Smooth muscle cell (in vitro differentiated cells): ENCODE data around the gene CFAP54. TPM values are rescaled to one million over a fixed set of nuclear protein-coding genes. Genes with fewer than 3 reads are reported as not detected.
A peak's percentile ranks its signal among the peaks of the same experiment; 100 is the strongest.

Source experiments
- DNase-seq: peaks from one replicate; lab custom pipeline; 2025; ENCODE audit not compliant: unreplicated experiment; lab: John Stamatoyannopoulos, UW
- H2AFZ ChIP-seq: fragments of 200-600 bp; sonication (generic); 2 replicates; pipeline ENCODE4 v1.6.0; 2016; ENCODE audit warnings: antibody characterized with exemption, low read depth, mild to moderate bottlenecking
- H3F3A ChIP-seq: fragments of 200-600 bp; sonication (generic); 2 replicates; pipeline ENCODE4 v1.6.0; 2017; ENCODE audit warnings: antibody characterized with exemption, low read depth
- H3K27ac ChIP-seq: fragments of 200-600 bp; sonication (generic); 2 replicates; pipeline ENCODE4 v1.5.1; 2016; ENCODE audit warnings: low read depth, mild to moderate bottlenecking
- H3K27me3 ChIP-seq: fragments of 200-600 bp; sonication (generic); 2 replicates; pipeline ENCODE4 v1.6.1; 2016; ENCODE audit warnings: low read depth, mild to moderate bottlenecking
- H3K36me3 ChIP-seq: fragments of 200-600 bp; sonication (generic); 2 replicates; pipeline ENCODE4 v1.5.1; 2016; ENCODE audit warnings: low read depth
- H3K4me1 ChIP-seq: fragments of 200-600 bp; sonication (generic); 2 replicates; pipeline ENCODE4 v1.5.1; 2016; ENCODE audit warnings: low read depth
- H3K4me2 ChIP-seq: fragments of 200-600 bp; sonication (generic); 2 replicates; pipeline ENCODE4 v1.6.0; 2016; ENCODE audit warnings: mild to moderate bottlenecking
- H3K4me3 ChIP-seq: fragments of 200-600 bp; sonication (generic); 2 replicates; pipeline ENCODE4 v1.5.1; 2016; ENCODE audit warnings: mild to moderate bottlenecking
- H3K79me2 ChIP-seq: fragments of 200-600 bp; sonication (generic); 2 replicates; pipeline ENCODE4 v1.6.0; 2016; ENCODE audit warnings: low read depth, mild to moderate bottlenecking
- H3K9ac ChIP-seq: fragments of 200-600 bp; sonication (generic); 2 replicates; pipeline ENCODE4 v1.6.0; 2016; ENCODE audit warnings: low read depth
- H3K9me3 ChIP-seq: fragments of 200-600 bp; sonication (generic); replicated peaks from 2 replicates; pipeline ENCODE4 v1.5.1; 2016; ENCODE audit warnings: low read depth
- H4K20me1 ChIP-seq: fragments of 200-600 bp; sonication (generic); 2 replicates; pipeline ENCODE4 v1.6.0; 2016; ENCODE audit warnings: low read depth
- CTCF ChIP-seq: fragments of 200-600 bp; sonication (generic); IDR thresholded peaks from 2 replicates; pipeline ENCODE4 v1.5.1; 2017; ENCODE audit warnings: borderline replicate concordance, mild to moderate bottlenecking, antibody characterized with exemption; ENCODE audit not compliant: insufficient read depth, poor library complexity, severe bottlenecking
- WGBS: methylation state at CpG from one replicate; pipeline ENCODE4 v1.1.7; 2016; ENCODE audit warnings: low lambda C conversion rate; 5-methylcytosine and 5-hydroxymethylcytosine counted together
- polyA plus RNA-seq: library from polyadenylated mRNA; unstranded; fragments of >200 nt; fragmentation: Nextera tagmentation; extraction: Ambion mirVana; gene quantifications from 2 replicates; pipeline ENCODE4 v1.2.1, GENCODE V29; 2016
- total RNA-seq: library from RNA; depleted of rRNA; stranded (reverse); fragments of >200 nt; gene quantifications from 2 replicates; pipeline ENCODE4 v1.2.3, GENCODE V29; 2014

CFAP54 gene
- total RNA-seq = 0.31 and 0.67 TPM in 2 replicates
- 0.35 TPM in 1 of 2 replicates, not detected in the other for polyA plus RNA-seq

GRCh38 chr12:96489392-96490056 is at the start of gene CFAP54:
Gene CFAP54 (plus strand): TSS chr12:96489577. CDS start chr12:96489610, 33 bp downstream.
- H3K27ac ChIP-seq = peak within 1 kb of the TSS; percentile 88
- TF ChIP-seq CTCF = peak; percentile 90
- peak within 1 kb of the TSS; percentile 94 for H3K4me2 ChIP-seq
- no peaks in the 10 kb centered on the region for H3K36me3 ChIP-seq
- no peaks in the 10 kb centered on the region for H4K20me1 ChIP-seq
- no peaks in the 10 kb centered on the region for H3K4me1 ChIP-seq
- H2AFZ ChIP-seq = peak within 1 kb of the TSS; percentile 97
- no peaks in the 10 kb centered on the region for H3K27me3 ChIP-seq
- DNase-seq = peak; percentile 86
- H3K9ac ChIP-seq = peak within 1 kb of the TSS; percentile 99
- 3% methylated on average over 51 of the region's 53 CpGs for WGBS
- H3F3A ChIP-seq = no peaks in the 10 kb centered on the region
- peak within 1 kb of the TSS; percentile 68 for H3K4me3 ChIP-seq
- H3K79me2 ChIP-seq = no peaks in the 10 kb centered on the region
- H3K9me3 ChIP-seq = no peaks in the 10 kb centered on the region

- no peaks in the 10 kb centered on the region for H4K20me1 ChIP-seq
- H3K27me3 ChIP-seq = no peaks in the 10 kb centered on the region
- DNase-seq = no peak
- H3K36me3 ChIP-seq = no peaks in the 10 kb centered on the region
- H3K4me3 ChIP-seq = no peak overlapping the region
- H3K4me1 ChIP-seq = peaks cover 9% of the 10 kb centered on the region
- H3K79me2 ChIP-seq = no peaks in the 10 kb centered on the region
- H2AFZ ChIP-seq = no peak overlapping the region
- no peak for TF ChIP-seq CTCF
- WGBS = 86% methylated on average over 3 of the region's 3 CpGs
- H3F3A ChIP-seq = peaks cover 9% of the 10 kb centered on the region
- no peak overlapping the region for H3K4me2 ChIP-seq
- no peak overlapping the region for H3K9ac ChIP-seq
- H3K27ac ChIP-seq = no peak overlapping the region
- H3K9me3 ChIP-seq = no peaks in the 10 kb centered on the region
Observed at GRCh38 chr12:96441816-96442215, 47.6 kb upstream of the CFAP54 start.

GRCh38 chr12:96442906-96443305 is 46.5 kb upstream of the CFAP54 start:
- Histone ChIP-seq H3K9ac (no peak overlapping the region), H4K20me1 (no peaks in the 10 kb centered on the region), H3K4me1 (peaks cover 9% of the 10 kb centered on the region), H3K79me2 (no peaks in the 10 kb centered on the region), H3K4me2 (no peak overlapping the region), H3F3A (peaks cover 9% of the 10 kb centered on the region), H3K4me3 (no peak overlapping the region), H3K36me3 (no peaks in the 10 kb centered on the region), H3K27me3 (no peaks in the 10 kb centered on the region), H3K9me3 (no peaks in the 10 kb centered on the region), H3K27ac (no peak overlapping the region), H2AFZ (no peak overlapping the region)
- TF ChIP-seq CTCF = no peak
- 90% methylated on average over 3 of the region's 3 CpGs for WGBS
- no peak for DNase-seq

- Histone ChIP-seq H3K27ac (no peak overlapping the region), H3K9me3 (no peaks in the 10 kb centered on the region), H3K4me2 (no peak overlapping the region), H3K79me2 (no peaks in the 10 kb centered on the region), H3K4me3 (no peak overlapping the region), H3K4me1 (peaks cover 9% of the 10 kb centered on the region), H3K36me3 (no peaks in the 10 kb centered on the region), H3F3A (peaks cover 9% of the 10 kb centered on the region), H3K9ac (no peak overlapping the region), H3K27me3 (no peaks in the 10 kb centered on the region), H4K20me1 (no peaks in the 10 kb centered on the region), H2AFZ (no peak overlapping the region)
- TF ChIP-seq CTCF = no peak
- WGBS = 98% methylated on average over 10 of the region's 10 CpGs
- no peak for DNase-seq
Observed at GRCh38 chr12:96444399-96444798, 45.0 kb upstream of the CFAP54 start.
